ENCODE data around the gene TAP2.
"Not testable (repeated sequence)": the region's sequence is repeated elsewhere in the genome, so short reads cannot be mapped to it uniquely, and the experiment has no call there.

The TAP2 gene

GRCh38 chr6:32805404-32805803 lies 33.1 kb downstream of the TAP2 start:
- in situ Hi-C loops (cut with HindIII; ENCODE audit: low pct_ligation_motif_present, low pct_unique_long_range_greater_than_20kb, low sequenced_read_pairs); DNase-seq: not testable (repeated sequence)

- no peak for DNase-seq
- in situ Hi-C loops (cut with HindIII; ENCODE audit: low pct_ligation_motif_present, low pct_unique_long_range_greater_than_20kb, low sequenced_read_pairs) = no loop called here
Observed at GRCh38 chr6:32803416-32803815, 35.1 kb downstream of the TAP2 start.

GRCh38 chr6:32799740-32800139 lies 38.8 kb downstream of the TAP2 start:
- no peak for DNase-seq
- in situ Hi-C loops (cut with HindIII; ENCODE audit: low pct_ligation_motif_present, low pct_unique_long_range_greater_than_20kb, low sequenced_read_pairs) = no loop called here

- in situ Hi-C loops (cut with HindIII; ENCODE audit: low pct_ligation_motif_present, low pct_unique_long_range_greater_than_20kb, low sequenced_read_pairs) = no loop called here
Observed at GRCh38 chr6:32799168-32799567, 39.4 kb downstream of the TAP2 start.

GRCh38 chr6:32796848-32797776 lies 41.4 kb downstream of the TAP2 start:
- DNase-seq = peak; percentile 55
- in situ Hi-C loops (cut with HindIII; ENCODE audit: low pct_ligation_motif_present, low pct_unique_long_range_greater_than_20kb, low sequenced_read_pairs) = no loop called here

More at GRCh38 chr6:32799168-32799567, 39.4 kb downstream of the TAP2 start:
- no peak for DNase-seq

GRCh38 chr6:32794510-32794909 lies 44.0 kb downstream of the TAP2 start:
- DNase-seq = no peak
- in situ Hi-C loops (cut with HindIII; ENCODE audit: low pct_ligation_motif_present, low pct_unique_long_range_greater_than_20kb, low sequenced_read_pairs) = no loop called here

GRCh38 chr6:32792901-32793435 lies 45.6 kb downstream of the TAP2 start:
- in situ Hi-C loops (cut with HindIII; ENCODE audit: low pct_ligation_motif_present, low pct_unique_long_range_greater_than_20kb, low sequenced_read_pairs) = no loop called here
- DNase-seq = no peak

- in situ Hi-C loops (cut with HindIII; ENCODE audit: low pct_ligation_motif_present, low pct_unique_long_range_greater_than_20kb, low sequenced_read_pairs) = no loop called here
- no peak for DNase-seq
Observed at GRCh38 chr6:32790306-32790705, 48.2 kb downstream of the TAP2 start.

Data from ACHN (cell line).